Measurements from ENCODE around the gene SH3GL1.

SH3GL1 gene

GRCh38 chr19:4431808-4432674 lies 31.7 kb upstream of the SH3GL1 start:
- DNase-seq: peak; percentile 84

- DNase-seq: peak; percentile 19
These were observed 30.9 kb upstream of the SH3GL1 start for GRCh38 chr19:4431296-4431695.

- peak; percentile 94 for DNase-seq
These were observed 30.4 kb upstream of the SH3GL1 start for GRCh38 chr19:4430760-4431159.

GRCh38 chr19:4429771-4430171 lies 29.4 kb upstream of the SH3GL1 start:
- no peak for DNase-seq

GRCh38 chr19:4429256-4429655 lies 28.9 kb upstream of the SH3GL1 start:
- DNase-seq: peak; percentile 11

- no peak for DNase-seq
These were observed 28.1 kb upstream of the SH3GL1 start for GRCh38 chr19:4428326-4428975.

- no peak for DNase-seq
These were observed 25.2 kb upstream of the SH3GL1 start for GRCh38 chr19:4425537-4425936.

- peak; percentile 20 for DNase-seq
These were observed 23.2 kb upstream of the SH3GL1 start for GRCh38 chr19:4423416-4424126.

GRCh38 chr19:4416268-4416667 lies 15.9 kb upstream of the SH3GL1 start:
- DNase-seq: no peak

GRCh38 chr19:4415352-4415751 lies 15.0 kb upstream of the SH3GL1 start:
- no peak for DNase-seq

GRCh38 chr19:4414800-4415321 lies 14.5 kb upstream of the SH3GL1 start:
- DNase-seq: no peak

- no peak for DNase-seq
These were observed 13.9 kb upstream of the SH3GL1 start for GRCh38 chr19:4414144-4414799.

- DNase-seq: no peak
These were observed 13.2 kb upstream of the SH3GL1 start for GRCh38 chr19:4413588-4413987.

- no peak for DNase-seq
These were observed 9.0 kb upstream of the SH3GL1 start for GRCh38 chr19:4409123-4409933.

- no peak for DNase-seq
These were observed 6.3 kb upstream of the SH3GL1 start for GRCh38 chr19:4406626-4407025.

- DNase-seq: no peak
These were observed 5.6 kb upstream of the SH3GL1 start for GRCh38 chr19:4405977-4406376.

- no peak for DNase-seq
These were observed 2.8 kb upstream of the SH3GL1 start for GRCh38 chr19:4403005-4403761.

GRCh38 chr19:4402171-4403004 lies 2.0 kb upstream of the SH3GL1 start, which contains the start of gene CHAF1A:
Gene CHAF1A, plus strand, starts transcription at chr19:4402640. Its CDS starts 123 bp downstream, at chr19:4402763.
- DNase-seq: peak; percentile 100

GRCh38 chr19:4401769-4402170 lies 1.4 kb upstream of the SH3GL1 start:
- no peak for DNase-seq

GRCh38 chr19:4399812-4400134 lies 574 bp downstream of the SH3GL1 start:
- peak; percentile 37 for DNase-seq

Measured in suppressor macrophage treated with lipopolysaccharide for 4 hours (primary cell).